ENCODE results near the gene KIF16B. TPM values are rescaled to one million over a fixed set of nuclear protein-coding genes. Genes with fewer than 3 reads are reported as not detected.

The KIF16B gene
- total RNA-seq, 1 experiment from 2014 or later, result 7.6 TPM

- ChIA-PET POLR2A (no interaction called here), CTCF (no interaction called here)
- Mint-ChIP-seq H3K4me3 (no peak overlapping the region), H3K27ac (no peak overlapping the region), H3K9me3 (peaks cover 15% of the 10 kb centered on the region), H3K27me3 (ENCODE audit: low read depth) (no peaks in the 10 kb centered on the region), H3K4me1 (peaks cover 5% of the 10 kb centered on the region), H3K36me3 (peaks cover 19% of the 10 kb centered on the region)
- ATAC-seq (no peak), DNase-seq (ENCODE audit: low spot score) (no peak)
- TF ChIP-seq USF2 (CRISPR knock-in tag; IDR thresholded peaks at IDR 0.05) (no peak), FOXP4 (CRISPR knock-in tag; IDR thresholded peaks at IDR 0.05) (no peak), ZNF425 (CRISPR knock-in tag; conservative IDR thresholded peaks at IDR 0.05) (no peak), TCF7 (CRISPR knock-in tag; IDR thresholded peaks at IDR 0.05; ENCODE audit: low read depth) (no peak), CDX4 (CRISPR knock-in tag; IDR thresholded peaks at IDR 0.05; ENCODE audit: borderline replicate concordance) (no peak), NR1H2 (CRISPR knock-in tag; IDR thresholded peaks at IDR 0.05) (no peak), TEAD1 (CRISPR knock-in tag; IDR thresholded peaks at IDR 0.05) (no peak), NR3C1 (CRISPR knock-in tag; conservative IDR thresholded peaks at IDR 0.05; ENCODE audit: low read depth) (no peak), ZNF671 (CRISPR knock-in tag; IDR thresholded peaks at IDR 0.05) (no peak), ZMAT4 (CRISPR knock-in tag; IDR thresholded peaks at IDR 0.05) (no peak), ZNF423 (CRISPR knock-in tag; IDR thresholded peaks at IDR 0.05) (no peak), OVOL2 (CRISPR knock-in tag; IDR thresholded peaks at IDR 0.05; ENCODE audit: borderline replicate concordance) (no peak), MAX (CRISPR knock-in tag; IDR thresholded peaks at IDR 0.05) (no peak), ZNF396 (CRISPR knock-in tag; IDR thresholded peaks at IDR 0.05; ENCODE audit: borderline replicate concordance) (no peak), JUN (CRISPR knock-in tag; IDR thresholded peaks at IDR 0.05) (no peak)
- TF ChIP-seq, protein P1, sequence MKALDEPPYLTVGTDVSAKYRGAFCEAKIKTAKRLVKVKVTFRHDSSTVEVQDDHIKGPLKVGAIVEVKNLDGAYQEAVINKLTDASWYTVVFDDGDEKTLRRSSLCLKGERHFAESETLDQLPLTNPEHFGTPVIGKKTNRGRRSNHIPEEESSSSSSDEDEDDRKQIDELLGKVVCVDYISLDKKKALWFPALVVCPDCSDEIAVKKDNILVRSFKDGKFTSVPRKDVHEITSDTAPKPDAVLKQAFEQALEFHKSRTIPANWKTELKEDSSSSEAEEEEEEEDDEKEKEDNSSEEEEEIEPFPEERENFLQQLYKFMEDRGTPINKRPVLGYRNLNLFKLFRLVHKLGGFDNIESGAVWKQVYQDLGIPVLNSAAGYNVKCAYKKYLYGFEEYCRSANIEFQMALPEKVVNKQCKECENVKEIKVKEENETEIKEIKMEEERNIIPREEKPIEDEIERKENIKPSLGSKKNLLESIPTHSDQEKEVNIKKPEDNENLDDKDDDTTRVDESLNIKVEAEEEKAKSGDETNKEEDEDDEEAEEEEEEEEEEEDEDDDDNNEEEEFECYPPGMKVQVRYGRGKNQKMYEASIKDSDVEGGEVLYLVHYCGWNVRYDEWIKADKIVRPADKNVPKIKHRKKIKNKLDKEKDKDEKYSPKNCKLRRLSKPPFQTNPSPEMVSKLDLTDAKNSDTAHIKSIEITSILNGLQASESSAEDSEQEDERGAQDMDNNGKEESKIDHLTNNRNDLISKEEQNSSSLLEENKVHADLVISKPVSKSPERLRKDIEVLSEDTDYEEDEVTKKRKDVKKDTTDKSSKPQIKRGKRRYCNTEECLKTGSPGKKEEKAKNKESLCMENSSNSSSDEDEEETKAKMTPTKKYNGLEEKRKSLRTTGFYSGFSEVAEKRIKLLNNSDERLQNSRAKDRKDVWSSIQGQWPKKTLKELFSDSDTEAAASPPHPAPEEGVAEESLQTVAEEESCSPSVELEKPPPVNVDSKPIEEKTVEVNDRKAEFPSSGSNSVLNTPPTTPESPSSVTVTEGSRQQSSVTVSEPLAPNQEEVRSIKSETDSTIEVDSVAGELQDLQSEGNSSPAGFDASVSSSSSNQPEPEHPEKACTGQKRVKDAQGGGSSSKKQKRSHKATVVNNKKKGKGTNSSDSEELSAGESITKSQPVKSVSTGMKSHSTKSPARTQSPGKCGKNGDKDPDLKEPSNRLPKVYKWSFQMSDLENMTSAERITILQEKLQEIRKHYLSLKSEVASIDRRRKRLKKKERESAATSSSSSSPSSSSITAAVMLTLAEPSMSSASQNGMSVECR (CRISPR knock-in tag; IDR thresholded peaks at IDR 0.05; ENCODE audit: borderline replicate concordance), result no peak
- TF ChIP-seq, protein P2, sequence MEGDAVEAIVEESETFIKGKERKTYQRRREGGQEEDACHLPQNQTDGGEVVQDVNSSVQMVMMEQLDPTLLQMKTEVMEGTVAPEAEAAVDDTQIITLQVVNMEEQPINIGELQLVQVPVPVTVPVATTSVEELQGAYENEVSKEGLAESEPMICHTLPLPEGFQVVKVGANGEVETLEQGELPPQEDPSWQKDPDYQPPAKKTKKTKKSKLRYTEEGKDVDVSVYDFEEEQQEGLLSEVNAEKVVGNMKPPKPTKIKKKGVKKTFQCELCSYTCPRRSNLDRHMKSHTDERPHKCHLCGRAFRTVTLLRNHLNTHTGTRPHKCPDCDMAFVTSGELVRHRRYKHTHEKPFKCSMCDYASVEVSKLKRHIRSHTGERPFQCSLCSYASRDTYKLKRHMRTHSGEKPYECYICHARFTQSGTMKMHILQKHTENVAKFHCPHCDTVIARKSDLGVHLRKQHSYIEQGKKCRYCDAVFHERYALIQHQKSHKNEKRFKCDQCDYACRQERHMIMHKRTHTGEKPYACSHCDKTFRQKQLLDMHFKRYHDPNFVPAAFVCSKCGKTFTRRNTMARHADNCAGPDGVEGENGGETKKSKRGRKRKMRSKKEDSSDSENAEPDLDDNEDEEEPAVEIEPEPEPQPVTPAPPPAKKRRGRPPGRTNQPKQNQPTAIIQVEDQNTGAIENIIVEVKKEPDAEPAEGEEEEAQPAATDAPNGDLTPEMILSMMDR (IDR thresholded peaks at IDR 0.05), result no peak
- TF ChIP-seq, protein P3, sequence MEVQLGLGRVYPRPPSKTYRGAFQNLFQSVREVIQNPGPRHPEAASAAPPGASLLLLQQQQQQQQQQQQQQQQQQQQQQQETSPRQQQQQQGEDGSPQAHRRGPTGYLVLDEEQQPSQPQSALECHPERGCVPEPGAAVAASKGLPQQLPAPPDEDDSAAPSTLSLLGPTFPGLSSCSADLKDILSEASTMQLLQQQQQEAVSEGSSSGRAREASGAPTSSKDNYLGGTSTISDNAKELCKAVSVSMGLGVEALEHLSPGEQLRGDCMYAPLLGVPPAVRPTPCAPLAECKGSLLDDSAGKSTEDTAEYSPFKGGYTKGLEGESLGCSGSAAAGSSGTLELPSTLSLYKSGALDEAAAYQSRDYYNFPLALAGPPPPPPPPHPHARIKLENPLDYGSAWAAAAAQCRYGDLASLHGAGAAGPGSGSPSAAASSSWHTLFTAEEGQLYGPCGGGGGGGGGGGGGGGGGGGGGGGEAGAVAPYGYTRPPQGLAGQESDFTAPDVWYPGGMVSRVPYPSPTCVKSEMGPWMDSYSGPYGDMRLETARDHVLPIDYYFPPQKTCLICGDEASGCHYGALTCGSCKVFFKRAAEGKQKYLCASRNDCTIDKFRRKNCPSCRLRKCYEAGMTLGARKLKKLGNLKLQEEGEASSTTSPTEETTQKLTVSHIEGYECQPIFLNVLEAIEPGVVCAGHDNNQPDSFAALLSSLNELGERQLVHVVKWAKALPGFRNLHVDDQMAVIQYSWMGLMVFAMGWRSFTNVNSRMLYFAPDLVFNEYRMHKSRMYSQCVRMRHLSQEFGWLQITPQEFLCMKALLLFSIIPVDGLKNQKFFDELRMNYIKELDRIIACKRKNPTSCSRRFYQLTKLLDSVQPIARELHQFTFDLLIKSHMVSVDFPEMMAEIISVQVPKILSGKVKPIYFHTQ (CRISPR knock-in tag; IDR thresholded peaks at IDR 0.05), result no peak
Measured at GRCh38 chr20:16459019-16459700, 114.1 kb downstream of the KIF16B start.

Measured in WTC11 (cell line).